Suprapubic skin (tissue), 4 donors: ENCODE data around the gene ELMO1. TPM values are rescaled to one million over a fixed set of nuclear protein-coding genes. Genes with fewer than 3 reads are reported as not detected.

ENCODE experiments used
- DNase-seq, 2 donors: peaks; one replicate each; pipeline ENCODE4 v3.0.0-alpha.2; 2019; ENCODE audit warnings: low spot score in 2 of 2
- H3K27ac ChIP-seq: fragments of 200-600 bp; sonication (generic); one replicate; pipeline ENCODE4 v1.5.1; 2019
- H3K27me3 ChIP-seq: fragments of 200-600 bp; sonication (generic); one replicate; pipeline ENCODE4 v1.5.1; 2019
- H3K36me3 ChIP-seq: fragments of 200-600 bp; sonication (generic); one replicate; pipeline ENCODE4 v1.5.1; 2019
- H3K4me1 ChIP-seq: fragments of 200-600 bp; sonication (generic); one replicate; pipeline ENCODE4 v1.5.1; 2019
- H3K4me3 ChIP-seq: fragments of 200-600 bp; sonication (generic); one replicate; pipeline ENCODE4 v1.5.1; 2019; ENCODE audit warnings: mild to moderate bottlenecking
- H3K9me3 ChIP-seq: fragments of 200-600 bp; sonication (generic); one replicate; pipeline ENCODE4 v1.5.1; 2019
- CTCF ChIP-seq, 2 donors: fragments of 200-600 bp in 1 of 2; fragments of 450-650 bp in 1 of 2; sonication (generic) in 1 of 2; IDR thresholded peaks; one replicate each; pipeline ENCODE4 v1.5.1; 2016 to 2019; ENCODE audit warnings: antibody characterized with exemption in 2 of 2, mild to moderate bottlenecking in 1 of 2, moderate library complexity in 1 of 2
- EP300 ChIP-seq: sonication (generic); formaldehyde crosslinking; IDR thresholded peaks from one replicate; pipeline ENCODE4 v1.6.1; 2017; ENCODE audit warnings: antibody characterized with exemption
- POLR2A ChIP-seq, 2 donors: fragments of 450-650 bp; IDR thresholded peaks; one replicate each; pipeline ENCODE4 v1.6.1; 2017; ENCODE audit warnings: antibody characterized with exemption in 2 of 2, mild to moderate bottlenecking in 2 of 2, moderate library complexity in 2 of 2
- POLR2AphosphoS5 ChIP-seq, 3 donors: sonication (generic); formaldehyde crosslinking; IDR thresholded peaks; one replicate each; pipeline ENCODE4 v1.6.1; 2017; ENCODE audit warnings: antibody characterized with exemption in 3 of 3
- WGBS: methylation state at CpG from one replicate; pipeline ENCODE4 v1.1.5; 2018; 5-methylcytosine and 5-hydroxymethylcytosine counted together
- total RNA-seq, 4 donors: library from RNA; depleted of rRNA; stranded (reverse); fragments of >200 nt; gene quantifications; one replicate each; pipeline ENCODE4 v1.1.0, GENCODE V29; 2016

The ELMO1 gene
- total RNA-seq, 4 donors from 2014 or later = 9.8 to 49.6 (median 22.2) TPM

- TF ChIP-seq POLR2A (IDR thresholded peaks at IDR 0.05) (no peak), POLR2AphosphoS5 (IDR thresholded peaks at IDR 0.05) (no peak), CTCF (IDR thresholded peaks at IDR 0.05) (no peak), EP300 (no peak)
- Histone ChIP-seq H3K36me3 (no peaks in the 10 kb centered on the region), H3K9me3 (no peaks in the 10 kb centered on the region), H3K27ac (peak overlapping the region; percentile 39), H3K4me1 (peaks cover 16% of the 10 kb centered on the region), H3K4me3 (no peak overlapping the region), H3K27me3 (no peaks in the 10 kb centered on the region)
- no peak for DNase-seq
- WGBS = 62% methylated on average over 5 of the region's 5 CpGs
Observed at GRCh38 chr7:37405128-37405527, 43.5 kb downstream of the ELMO1 start.

- no peak for TF ChIP-seq POLR2AphosphoS5 (IDR thresholded peaks at IDR 0.05)
- no peak for TF ChIP-seq POLR2A (IDR thresholded peaks at IDR 0.05)
- no peak for TF ChIP-seq CTCF (IDR thresholded peaks at IDR 0.05)
- TF ChIP-seq EP300 = no peak
- Histone ChIP-seq H3K4me3 (no peak overlapping the region), H3K9me3 (no peaks in the 10 kb centered on the region), H3K27me3 (no peaks in the 10 kb centered on the region), H3K4me1 (no peaks in the 10 kb centered on the region), H3K36me3 (no peaks in the 10 kb centered on the region), H3K27ac (no peak overlapping the region)
- DNase-seq = no peak
- 84% methylated on average over 3 of the region's 3 CpGs for WGBS
Observed at GRCh38 chr7:37399876-37400421, 48.7 kb downstream of the ELMO1 start.

GRCh38 chr7:37398403-37398802 is 50.3 kb downstream of the ELMO1 start:
- Histone ChIP-seq H3K27ac (no peak overlapping the region), H3K27me3 (no peaks in the 10 kb centered on the region), H3K4me3 (no peak overlapping the region), H3K9me3 (no peaks in the 10 kb centered on the region), H3K36me3 (no peaks in the 10 kb centered on the region), H3K4me1 (no peaks in the 10 kb centered on the region)
- no peak for DNase-seq
- TF ChIP-seq POLR2A (IDR thresholded peaks at IDR 0.05) = no peak
- TF ChIP-seq POLR2AphosphoS5 (IDR thresholded peaks at IDR 0.05) = no peak
- WGBS = 66% methylated on average over 6 of the region's 6 CpGs

- 79% methylated on average over 1 of the region's 1 CpG for WGBS
- Histone ChIP-seq H3K4me3 (no peak overlapping the region), H3K4me1 (no peaks in the 10 kb centered on the region), H3K9me3 (no peaks in the 10 kb centered on the region), H3K27ac (no peak overlapping the region), H3K36me3 (no peaks in the 10 kb centered on the region), H3K27me3 (no peaks in the 10 kb centered on the region)
- no peak for TF ChIP-seq POLR2AphosphoS5 (IDR thresholded peaks at IDR 0.05)
- TF ChIP-seq EP300 = no peak
- TF ChIP-seq POLR2A (IDR thresholded peaks at IDR 0.05) = no peak
- no peak for TF ChIP-seq CTCF (IDR thresholded peaks at IDR 0.05)
- DNase-seq = no peak
Observed at GRCh38 chr7:37395618-37396259, 52.9 kb downstream of the ELMO1 start.

GRCh38 chr7:37394158-37394557 is 54.5 kb downstream of the ELMO1 start:
- no peaks in the 10 kb centered on the region for H3K27me3 ChIP-seq
- H3K4me1 ChIP-seq = peaks cover 8% of the 10 kb centered on the region
- WGBS = 89% methylated on average over 2 of the region's 2 CpGs
- H3K9me3 ChIP-seq = no peaks in the 10 kb centered on the region
- H3K36me3 ChIP-seq = no peaks in the 10 kb centered on the region
- no peak overlapping the region for H3K27ac ChIP-seq
- no peak for TF ChIP-seq CTCF (IDR thresholded peaks at IDR 0.05)
- no peak for TF ChIP-seq EP300
- TF ChIP-seq POLR2A (IDR thresholded peaks at IDR 0.05) = no peak
- TF ChIP-seq POLR2AphosphoS5 (IDR thresholded peaks at IDR 0.05) = no peak
- no peak for DNase-seq
- no peak overlapping the region for H3K4me3 ChIP-seq
